IPS-NIHi7 (cell line): ENCODE measurements around the gene RHBDD1.

Experiments
- DNase-seq: peaks from one replicate; pipeline ENCODE4 v3.0.0; 2012; ENCODE audit warnings: mixed read lengths; ENCODE audit errors: extremely low spot score

RHBDD1 gene

DNA sequence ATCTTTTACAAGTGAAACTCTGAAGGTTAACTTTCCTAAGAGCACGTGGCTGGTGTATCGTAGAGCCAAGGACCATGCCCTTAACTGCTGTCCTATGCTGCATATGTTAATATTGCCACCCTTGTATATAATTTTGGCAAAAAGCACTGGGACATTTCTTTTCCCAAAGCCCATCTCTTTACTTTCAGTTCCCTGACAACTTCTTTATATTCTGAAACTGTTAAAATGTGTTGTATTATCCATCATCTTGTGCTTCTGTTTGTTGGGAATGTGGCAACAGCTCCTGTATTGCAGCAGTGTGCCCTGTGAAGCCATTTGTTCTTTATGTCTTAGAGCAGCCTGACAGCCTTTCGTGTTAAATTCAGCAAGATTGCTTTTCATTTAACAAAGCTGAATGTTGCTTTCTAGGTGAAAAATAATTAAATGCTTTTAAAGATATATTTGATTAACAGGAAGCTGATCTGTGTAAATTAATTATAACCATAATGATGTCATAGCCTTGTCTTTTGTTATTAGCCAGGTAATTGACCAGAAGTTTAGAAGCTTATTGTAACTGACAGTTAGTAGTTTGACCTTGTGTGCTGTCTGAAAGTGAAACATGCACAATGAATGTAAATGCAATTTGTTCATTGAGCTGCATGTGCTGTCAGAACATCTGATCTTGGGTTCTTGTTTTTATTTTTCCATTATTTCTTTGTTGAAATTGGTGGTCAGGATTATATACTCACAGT lies 9.7 kb downstream of the RHBDD1 start:
- no peak for DNase-seq

DNA sequence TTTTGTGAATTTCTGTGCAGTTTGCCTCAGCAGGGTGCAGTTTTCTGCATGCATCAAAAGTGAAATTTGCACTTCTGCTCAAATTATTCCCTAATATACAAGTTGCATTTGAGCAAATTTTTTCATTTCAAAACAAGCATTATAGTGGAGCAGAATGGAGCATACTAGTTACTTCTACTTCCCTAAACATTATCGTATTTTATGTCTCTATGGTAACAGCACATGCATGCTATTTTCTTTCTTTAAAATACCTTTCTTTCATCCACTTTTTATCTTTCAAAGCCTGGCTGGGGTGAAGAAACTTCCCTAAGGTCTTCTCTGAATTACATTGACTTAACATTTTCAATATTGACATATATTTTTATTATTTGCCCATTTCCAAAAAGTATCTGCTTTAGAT lies 11.2 kb downstream of the RHBDD1 start:
- no peak for DNase-seq

DNA sequence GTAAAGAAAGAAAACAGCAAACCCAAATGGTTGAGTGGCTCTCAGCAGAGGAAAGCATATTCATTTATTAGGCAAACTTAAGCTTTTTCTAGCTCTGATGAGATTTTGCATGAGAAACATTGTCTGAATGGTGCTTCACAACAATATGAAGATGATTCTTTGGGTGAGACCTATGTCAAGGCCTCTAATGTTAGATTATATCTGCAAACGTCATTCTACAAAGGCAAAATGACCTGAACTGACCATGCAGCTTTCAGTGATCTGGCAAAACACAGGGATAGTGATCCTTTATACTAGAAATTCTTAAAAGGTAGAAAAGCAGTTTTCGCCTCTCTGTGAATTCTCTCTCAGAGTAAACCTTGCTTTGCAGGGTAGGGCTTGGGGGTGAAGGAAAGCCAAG lies 11.7 kb downstream of the RHBDD1 start:
- no peak for DNase-seq

DNA sequence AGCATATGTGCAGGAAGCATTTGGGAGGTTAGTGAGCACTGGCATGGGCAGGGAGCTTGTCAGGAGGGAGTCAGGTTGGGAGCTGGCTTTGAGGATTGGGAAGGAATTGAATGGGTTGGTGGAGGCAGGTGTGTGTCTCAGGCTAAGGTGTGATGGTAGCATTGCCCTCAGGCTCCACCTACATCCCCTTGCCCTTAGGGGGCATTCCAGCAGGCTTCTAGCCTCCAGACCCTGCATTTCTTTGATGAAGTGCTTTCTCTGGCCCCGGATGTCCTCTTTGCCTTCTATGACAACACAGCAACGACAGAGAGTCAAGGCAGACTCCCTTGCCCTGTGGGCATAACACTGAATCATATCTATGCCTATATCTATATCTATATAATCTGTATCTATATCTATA lies 13.5 kb downstream of the RHBDD1 start:
- DNase-seq = peak; percentile 30

DNA sequence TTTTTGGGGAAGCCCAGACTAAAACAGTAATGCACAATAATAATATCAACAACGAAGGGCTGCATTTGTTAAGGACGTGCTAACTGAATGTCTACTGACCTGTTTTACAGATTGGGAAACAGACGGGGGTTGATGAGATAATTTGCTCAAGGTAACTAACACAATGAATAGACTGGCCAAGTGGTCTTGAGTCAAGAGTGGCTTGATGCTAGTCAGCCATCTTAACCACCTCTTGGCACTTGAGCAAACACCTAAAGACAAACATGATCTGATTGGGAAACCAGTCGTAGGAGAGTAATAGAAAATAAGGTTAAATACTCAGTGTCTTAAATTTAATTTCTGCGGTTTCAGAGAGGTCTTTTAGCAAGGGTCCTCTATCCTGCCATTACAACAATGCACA lies 14.2 kb downstream of the RHBDD1 start:
- no peak for DNase-seq

DNA sequence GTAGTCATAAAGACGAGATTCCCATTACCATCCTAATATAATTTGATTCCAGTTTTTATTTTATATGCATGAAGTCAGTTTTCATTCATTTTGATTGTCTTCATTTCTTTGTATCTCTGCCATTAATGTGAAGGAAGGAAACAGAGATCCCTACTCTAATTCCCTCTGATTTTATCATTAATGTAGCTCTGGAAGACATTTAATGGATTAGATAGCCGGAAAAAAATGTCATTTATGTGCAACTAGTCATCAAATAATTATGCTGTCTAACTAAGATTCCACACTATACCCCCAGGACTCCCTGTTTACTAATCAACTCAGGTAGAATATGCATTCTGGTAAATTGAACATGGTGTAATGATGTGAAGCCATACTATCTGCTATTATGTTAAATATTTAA lies 19.9 kb downstream of the RHBDD1 start:
- no peak for DNase-seq

DNA sequence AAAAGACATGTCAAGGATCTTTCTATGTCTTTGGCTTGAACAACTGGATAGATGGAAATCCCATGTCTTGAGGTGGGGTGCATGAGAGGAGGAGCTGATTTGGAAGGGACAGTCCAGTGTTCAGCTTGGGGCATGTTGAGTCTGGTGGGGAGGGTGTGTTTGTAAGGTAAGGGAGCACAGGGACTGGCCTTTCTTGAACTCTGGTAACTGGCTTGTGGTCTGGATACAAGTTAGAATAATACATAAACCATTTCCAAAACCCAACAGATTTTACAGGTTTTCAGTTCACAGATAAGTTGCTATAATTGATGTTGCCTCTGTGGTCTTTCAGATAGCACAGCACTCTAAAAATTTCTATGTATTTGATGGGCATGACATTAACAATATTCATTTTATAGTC lies 24.2 kb downstream of the RHBDD1 start:
- DNase-seq = no peak

DNA sequence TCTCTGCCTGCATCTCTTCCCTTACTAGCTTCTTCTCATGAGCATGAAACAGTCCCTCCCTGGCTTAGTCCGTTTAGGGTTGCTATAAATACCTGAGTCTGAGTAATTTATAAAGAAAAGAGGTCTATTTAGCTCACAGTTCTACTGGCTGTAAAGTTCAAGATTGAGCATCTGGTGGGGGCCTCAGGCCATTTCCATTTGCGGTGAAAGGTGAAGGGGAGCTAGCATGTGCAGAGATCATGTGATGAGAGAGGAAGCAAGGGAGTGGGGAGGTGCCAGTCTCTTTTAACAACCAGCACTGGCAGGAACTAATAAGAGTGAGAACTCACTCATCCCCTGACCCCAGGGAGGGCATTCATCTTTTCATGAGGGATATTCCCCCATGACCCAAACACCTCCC lies 26.8 kb downstream of the RHBDD1 start:
- no peak for DNase-seq

DNA sequence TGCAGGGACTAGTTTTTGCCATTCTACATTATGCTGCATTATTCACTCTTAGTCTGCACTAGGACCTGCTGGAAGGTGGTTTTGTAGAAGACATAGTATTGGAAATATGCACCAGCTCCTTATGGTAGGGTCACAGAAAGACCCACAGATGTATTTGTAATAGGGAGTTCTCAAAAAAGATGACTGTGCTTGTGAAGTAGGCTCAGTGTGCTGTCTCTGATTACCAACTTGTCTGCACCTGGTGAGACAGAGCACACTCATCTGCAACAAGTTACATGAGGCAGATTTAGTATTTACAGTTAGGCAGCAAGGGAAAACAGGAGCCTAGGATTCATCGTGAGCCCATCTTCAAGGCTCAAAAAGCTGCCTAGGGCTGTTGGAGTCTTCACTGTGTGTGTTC lies 29.4 kb downstream of the RHBDD1 start:
- DNase-seq = no peak

DNA sequence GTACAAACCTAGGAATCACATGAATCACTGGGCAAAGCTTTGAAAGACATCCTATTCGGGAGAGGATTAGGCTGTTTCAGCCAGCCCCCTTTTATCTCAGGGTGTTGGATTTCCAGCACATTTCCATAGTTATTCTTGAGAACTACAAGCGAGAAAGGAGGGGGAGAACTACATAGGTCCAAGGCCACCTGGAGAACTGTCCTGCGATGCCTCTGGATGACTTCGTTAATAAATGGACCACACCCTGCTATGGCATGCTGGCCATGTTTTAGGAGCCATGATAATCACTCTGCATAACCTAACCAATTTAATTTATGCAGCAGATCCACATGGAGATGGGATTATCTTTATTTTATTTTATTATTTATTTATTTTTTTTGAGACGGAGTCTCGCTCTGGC lies 29.9 kb downstream of the RHBDD1 start:
- no peak for DNase-seq

DNA sequence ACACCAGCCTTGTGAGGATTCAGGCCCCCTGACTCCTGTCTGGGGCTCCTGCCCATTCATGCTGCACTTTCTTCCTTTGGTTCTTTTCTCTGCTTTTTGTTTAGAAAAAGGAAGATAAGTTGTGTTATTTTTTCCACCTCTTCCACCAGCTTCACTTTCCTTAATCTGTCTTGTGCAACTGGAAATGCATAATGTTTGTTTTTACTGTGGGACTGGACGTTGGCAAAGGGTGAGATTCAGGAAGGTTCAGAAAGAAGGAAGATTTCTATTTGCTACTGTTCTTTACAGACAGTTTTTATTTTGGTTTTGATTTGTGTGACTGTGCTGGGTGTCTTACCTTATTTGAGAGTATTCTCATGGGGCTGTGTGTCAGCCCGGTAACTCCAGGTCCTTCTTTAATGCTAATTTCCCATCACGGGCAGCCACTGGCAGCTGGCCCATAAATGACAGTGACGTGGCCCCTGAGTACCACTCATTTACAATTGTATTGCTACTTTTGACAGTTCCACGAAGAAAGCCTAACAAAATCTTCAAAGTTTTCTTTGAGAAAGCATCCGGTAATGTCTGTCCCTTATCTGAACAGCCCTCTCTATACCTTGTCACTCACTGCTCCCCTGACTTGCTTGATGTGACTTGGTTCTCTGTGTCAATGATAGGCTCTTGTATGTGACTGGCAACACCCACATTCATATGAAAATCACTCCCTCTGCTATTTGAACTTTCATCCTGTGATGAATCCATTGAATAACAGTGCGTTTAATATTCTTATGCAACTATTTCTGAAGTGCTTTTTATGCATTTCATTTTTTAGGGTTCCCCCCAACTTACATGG lies 32.7 kb downstream of the RHBDD1 start:
- no peak for DNase-seq

DNA sequence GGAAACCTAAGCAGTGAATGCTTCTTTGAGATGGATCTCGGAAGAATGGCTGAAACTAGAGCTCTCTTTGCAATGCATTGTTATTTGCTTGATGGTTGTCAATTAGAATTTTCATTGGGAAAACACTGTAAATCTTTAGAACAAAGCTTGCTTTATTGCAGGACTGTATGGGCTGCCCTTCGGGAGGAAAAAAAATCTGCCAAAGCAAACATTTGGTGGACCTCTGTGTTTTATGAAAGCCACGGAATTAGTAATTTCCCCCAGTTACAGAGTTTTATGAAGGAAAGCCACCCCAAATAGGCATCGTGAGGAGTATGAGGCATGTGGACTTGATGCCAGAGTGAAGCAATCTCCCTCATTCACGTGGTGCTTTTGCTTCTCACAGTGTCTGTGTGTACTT lies 33.5 kb downstream of the RHBDD1 start:
- no peak for DNase-seq

DNA sequence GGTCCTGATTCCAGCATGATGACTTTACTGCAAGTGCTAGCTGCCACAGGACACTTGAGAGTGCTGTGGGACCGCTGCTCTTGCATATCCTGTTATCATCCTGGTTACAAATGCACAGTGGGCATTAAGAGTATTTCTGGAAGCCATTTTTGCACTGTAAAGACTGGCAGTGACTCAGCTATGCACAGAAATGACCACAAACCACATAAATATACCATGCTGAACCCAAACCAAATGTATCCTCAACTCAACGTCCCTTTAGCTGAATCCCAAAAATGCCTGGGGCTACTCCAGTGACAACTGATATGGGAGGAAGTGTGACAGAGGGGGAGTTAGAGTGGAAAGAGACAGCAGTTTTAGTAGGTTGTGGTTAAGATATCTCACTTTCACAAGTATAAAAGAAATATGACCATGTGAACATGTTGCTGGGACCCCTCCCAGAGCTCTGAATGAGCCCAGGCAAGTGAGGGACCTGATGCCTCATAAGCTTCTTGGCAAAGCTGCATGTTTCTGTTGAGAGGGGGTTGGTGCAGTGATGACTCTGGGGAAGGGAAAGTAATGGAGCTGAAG lies 37.3 kb downstream of the RHBDD1 start:
- no peak for DNase-seq

DNA sequence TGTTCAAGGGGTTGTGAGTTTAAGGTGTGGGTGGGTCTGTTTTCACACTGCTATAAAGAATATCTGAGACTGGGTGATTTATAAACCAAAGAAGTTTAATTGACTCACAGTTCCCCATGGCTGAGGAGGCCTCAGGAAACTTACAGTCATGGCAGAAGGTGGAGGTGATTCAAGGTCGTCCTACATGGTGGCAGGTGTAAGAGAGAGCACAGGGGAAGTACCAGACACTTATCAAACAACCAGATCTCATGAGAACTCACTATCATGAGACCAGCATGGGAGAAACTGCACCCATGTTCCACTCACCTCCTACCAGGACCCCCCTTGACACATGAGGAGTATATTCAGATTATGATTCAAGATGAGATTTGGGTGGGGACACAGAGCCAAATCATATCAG lies 38.0 kb downstream of the RHBDD1 start:
- no peak for DNase-seq

DNA sequence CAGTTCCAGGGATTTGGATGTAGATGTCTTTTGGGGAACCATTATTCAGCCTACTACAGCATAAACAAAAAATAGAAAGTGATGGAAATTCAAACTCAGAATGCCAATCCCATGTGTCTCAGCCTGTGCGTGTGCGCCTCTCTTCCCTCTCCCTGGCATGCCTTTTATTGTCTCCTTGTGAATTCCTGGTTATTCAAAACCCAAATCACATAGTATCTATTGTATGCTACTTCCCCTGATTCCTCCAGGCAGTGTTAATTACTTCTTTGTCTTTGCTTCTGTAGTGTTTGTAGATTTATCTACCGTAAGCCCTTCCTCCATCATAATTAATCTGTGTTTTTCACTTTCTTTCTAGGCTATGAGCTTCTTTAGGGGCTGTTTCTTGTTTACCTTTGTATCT lies 38.9 kb downstream of the RHBDD1 start:
- DNase-seq = no peak

DNA sequence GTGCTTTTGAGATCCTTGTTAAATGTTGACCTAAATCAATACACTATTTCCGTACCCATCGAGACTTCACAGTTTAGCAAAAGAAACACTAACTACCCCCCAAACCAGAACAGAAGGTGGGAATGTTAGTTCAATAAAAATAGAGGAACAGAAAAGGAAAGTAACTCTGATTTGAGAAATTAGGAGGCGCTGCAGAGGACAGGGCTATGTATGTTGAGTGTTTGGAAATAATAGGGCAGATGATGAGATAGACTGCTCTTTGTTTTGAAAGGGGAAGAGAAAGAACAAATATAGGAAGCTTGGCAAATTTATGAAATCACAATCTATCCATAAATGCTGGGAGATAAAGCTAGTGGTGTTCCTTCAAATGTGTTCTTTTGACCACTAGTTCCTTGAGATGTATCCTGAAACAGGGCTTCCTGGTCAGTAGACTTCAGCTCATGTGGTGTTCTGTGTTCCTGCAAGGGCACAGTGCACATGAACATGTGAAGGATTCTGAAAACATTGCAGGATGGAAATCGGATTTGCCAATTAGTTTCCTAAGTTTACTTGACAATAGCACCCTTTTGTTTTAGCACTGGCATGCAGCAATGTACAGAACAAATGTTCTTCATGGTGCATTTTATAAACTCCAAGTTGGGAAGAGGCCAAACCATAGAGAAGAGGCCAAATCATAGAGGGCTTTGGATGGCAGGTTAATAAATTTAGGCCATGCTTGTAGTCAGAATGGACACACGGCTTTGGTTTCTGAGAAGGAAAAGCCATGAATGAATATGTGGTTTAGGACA lies 39.8 kb downstream of the RHBDD1 start:
- no peak for DNase-seq

DNA sequence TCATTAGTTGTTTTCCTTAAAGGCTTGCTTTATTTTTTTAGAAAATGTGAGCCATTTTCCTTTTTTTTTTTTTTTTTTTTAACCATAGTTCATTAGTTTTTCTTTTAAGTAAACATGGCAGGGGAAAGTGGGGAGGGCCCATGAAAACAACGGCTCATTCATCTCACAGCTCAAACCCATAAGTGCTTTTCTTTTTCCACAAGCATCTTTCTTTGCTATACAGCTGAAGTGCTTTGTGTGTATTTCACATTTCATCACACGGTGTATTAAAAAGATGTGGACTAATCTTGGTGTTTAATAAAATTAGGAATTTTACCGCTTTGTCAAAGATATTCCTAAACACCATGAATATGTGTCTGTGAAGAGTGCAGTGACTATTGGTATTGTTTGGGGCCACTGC lies 41.6 kb downstream of the RHBDD1 start:
- no peak for DNase-seq

DNA sequence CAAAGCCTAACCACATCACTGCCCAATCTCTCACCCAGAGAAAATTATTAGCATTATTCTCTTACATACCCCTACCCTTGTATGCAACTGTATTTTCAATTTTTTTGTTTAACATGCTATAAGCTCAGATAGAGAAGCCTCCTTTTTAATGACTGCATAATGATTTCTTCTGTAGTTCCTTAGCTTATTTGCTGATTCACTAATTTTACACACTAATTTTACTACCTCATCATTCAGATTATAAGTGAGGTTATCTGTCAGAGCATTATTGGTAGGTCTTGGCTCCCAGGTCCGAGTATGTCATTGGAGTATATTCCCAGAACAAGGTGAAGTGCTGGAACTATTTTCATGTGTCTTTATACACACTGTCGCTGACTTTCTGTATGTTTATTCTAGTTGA lies 45.4 kb downstream of the RHBDD1 start:
- no peak for DNase-seq

DNA sequence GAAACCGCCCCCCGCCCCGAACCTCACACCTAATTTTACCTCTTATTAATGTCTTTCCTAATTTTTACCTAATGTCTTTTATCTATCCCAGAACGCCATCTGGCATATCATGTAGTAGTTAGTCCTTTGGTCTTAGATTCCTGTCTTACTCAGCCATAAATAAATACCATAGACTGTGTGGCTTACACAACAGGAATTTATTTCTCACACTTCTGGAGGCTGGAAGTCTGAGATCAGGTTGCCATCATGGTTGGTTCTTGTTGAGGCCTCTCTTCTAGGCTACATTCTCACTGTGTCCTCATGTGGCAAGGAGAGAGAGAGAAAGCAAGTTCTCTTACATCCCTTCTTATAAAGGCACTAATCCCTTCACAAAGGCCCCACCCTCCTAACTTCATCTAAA lies 46.8 kb downstream of the RHBDD1 start:
- DNase-seq = no peak

DNA sequence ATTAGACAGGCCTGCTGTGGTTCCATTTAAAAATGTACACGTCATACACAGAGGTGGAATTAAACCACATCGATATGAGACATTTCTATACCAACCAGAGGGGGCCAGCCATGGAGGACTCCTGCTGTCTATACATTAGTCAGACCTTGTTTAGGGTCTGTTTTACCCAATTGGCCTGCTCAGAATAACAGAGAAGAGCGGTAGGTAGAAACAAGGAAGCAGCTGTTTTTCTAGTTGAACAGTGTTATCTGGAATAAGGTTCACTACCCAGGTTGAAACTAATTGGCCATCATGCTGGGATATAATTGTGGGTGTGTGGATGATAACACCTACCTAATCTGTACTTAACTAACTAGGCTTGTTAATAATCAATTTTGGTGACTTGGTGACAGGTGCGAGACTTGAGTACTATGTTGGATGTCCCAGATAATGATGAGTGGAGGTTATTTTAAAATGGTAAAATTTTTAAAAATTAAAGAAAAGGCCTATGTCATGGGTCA lies 47.5 kb downstream of the RHBDD1 start:
- no peak for DNase-seq

DNA sequence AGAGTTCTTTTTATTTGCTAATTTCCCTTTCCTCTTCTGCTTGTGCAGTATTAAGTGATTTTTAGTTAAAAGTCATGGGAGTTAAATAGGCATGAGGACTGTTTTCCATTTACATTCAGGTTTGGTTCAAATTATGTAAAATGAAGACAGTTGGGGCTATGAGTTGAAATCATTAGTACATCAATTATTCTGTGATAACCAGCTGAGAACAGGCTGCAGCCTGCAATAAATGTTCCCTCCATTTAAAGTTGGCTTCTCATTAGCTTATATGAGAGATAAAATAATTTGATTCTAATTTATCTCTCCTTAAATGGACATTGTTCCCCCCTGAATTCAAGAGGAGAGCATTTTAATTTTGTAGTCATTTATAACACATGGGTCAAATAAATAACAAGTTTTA lies 48.3 kb downstream of the RHBDD1 start:
- no peak for DNase-seq

DNA sequence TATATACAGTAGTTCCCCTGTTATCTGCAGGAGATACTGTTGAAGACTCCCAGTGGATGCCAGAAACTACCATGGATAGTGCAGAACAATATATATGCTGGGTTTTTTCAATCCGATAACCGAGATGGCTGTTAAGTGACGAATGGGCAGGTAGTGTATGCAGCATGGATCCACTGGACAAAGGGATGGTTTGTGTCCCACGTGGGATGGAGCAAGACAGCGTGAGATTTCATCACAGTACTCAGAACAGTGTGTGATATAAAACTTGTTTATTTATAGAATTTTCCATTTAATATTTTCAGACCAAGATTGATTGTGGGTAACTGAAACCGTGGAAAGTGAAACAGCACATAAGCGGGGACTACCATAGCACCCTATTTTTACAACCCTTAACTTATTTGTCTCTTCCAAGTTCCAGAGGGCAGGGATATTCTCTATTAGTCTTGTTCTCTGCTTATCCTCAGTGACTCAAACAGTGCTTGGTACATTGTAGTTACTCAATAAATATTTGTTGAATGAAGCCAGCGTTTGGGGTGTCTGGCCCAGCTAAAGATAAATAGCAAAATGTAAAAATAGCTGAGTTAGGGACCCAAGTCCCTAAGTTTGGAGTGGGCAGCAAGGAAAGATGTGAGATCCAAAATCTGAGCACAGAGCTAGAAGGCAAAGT lies 50.0 kb downstream of the RHBDD1 start:
- DNase-seq = no peak
